ENCODE results near the gene ITM2B. TPM values are rescaled to one million over a fixed set of nuclear protein-coding genes. Genes with fewer than 3 reads are reported as not detected.
"Not testable (repeated sequence)": the region's sequence is repeated elsewhere in the genome, so short reads cannot be mapped to it uniquely, and the experiment has no call there.

The ITM2B gene
- polyA plus RNA-seq, 4 donors: 288 to 596 (median 393) TPM

DNA sequence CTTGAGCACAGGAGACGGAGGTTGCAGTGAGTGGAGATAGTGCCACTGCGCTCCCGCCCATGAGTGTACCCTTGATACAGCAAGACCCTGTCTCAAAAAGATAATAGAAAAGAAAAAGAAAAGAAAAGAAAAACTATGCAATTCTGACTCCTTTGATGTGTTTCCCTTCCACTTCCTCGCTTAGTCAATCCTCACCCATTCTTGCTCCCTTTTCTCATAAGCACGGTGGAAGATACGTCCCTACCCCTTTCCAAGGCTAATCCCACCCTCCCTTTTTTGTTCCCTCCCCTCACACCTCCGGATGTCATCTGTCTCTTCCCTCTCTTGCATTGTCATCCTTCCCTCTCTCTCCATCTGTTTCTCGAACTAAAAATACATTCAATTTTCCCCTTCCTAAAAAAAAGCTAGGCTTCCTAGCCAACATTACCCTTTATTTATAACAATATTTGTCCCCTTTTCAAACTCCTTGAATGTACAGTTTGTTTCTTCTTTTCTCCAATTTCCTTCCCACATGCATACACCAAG is 40.5 kb upstream of the ITM2B start:
- WGBS, 3 donors: 74 to 91% (median 81%) methylated on average over 8 of the region's 8 CpGs
- Histone ChIP-seq H3K36me3 (ENCODE audit: control insufficient read depth in 3 of 3, insufficient read depth in 2 of 3, low read depth in 1 of 3, low read length in 3 of 3) (no peaks in the 10 kb centered on the region), H3K4me3 (ENCODE audit: low read depth in 1 of 3, low read length in 3 of 3) (no peak overlapping the region), H3K9me3 (ENCODE audit: control insufficient read depth in 2 of 2, insufficient read depth in 1 of 2, low read depth in 1 of 2, low read length in 1 of 2) (peaks cover 0 to 3% of the 10 kb centered on the region in 2 donors), H3K27ac (ENCODE audit: low read depth in 1 of 3, low read length in 2 of 3) (no peak overlapping the region), H3K4me1 (ENCODE audit: control insufficient read depth in 3 of 3, insufficient read depth in 2 of 3, low read depth in 1 of 3, low read length in 2 of 3) (peaks cover 4 to 12% (median 7%) of the 10 kb centered on the region in 3 donors), H3K27me3 (ENCODE audit: control insufficient read depth in 3 of 3, insufficient read depth in 3 of 3, low read length in 3 of 3) (no peaks in the 10 kb centered on the region)
- FAIRE-seq: no peak
- no peak for DNase-seq

DNA sequence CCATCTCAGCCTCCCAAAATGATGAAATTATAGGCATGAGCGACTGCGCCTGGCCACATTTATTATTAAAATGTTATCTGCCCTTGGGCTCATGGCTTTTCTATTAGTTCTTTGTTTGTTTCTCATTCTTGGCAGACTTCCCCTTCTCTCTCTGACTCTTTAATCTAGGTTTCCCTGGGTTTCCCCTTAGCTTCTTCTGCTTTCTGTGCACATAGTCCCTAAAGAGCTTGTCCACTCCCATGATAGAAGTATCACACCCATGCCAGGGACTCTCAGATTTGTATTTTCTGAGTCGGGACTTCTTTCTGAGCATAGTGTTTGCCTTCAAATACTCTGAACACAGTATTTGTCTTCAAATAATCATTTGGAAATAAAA is 38.6 kb upstream of the ITM2B start:
- H3K27ac ChIP-seq (ENCODE audit: low read depth in 1 of 3, low read length in 2 of 3): no peak overlapping the region
- no peaks in the 10 kb centered on the region for H3K36me3 ChIP-seq (ENCODE audit: control insufficient read depth in 3 of 3, insufficient read depth in 2 of 3, low read depth in 1 of 3, low read length in 3 of 3)
- WGBS, 3 donors: 70 to 79% (median 71%) methylated on average over 3 of the region's 3 CpGs
- DNase-seq: no peak
- no peak for FAIRE-seq
- H3K4me3 ChIP-seq (ENCODE audit: low read depth in 1 of 3, low read length in 3 of 3): no peak overlapping the region
- peaks cover 3 to 8% (median 4%) of the 10 kb centered on the region in 3 donors for H3K4me1 ChIP-seq (ENCODE audit: control insufficient read depth in 3 of 3, insufficient read depth in 2 of 3, low read depth in 1 of 3, low read length in 2 of 3)
- H3K27me3 ChIP-seq (ENCODE audit: control insufficient read depth in 3 of 3, insufficient read depth in 3 of 3, low read length in 3 of 3): no peaks in the 10 kb centered on the region
- peaks cover 0 to 5% of the 10 kb centered on the region in 2 donors for H3K9me3 ChIP-seq (ENCODE audit: control insufficient read depth in 2 of 2, insufficient read depth in 1 of 2, low read depth in 1 of 2, low read length in 1 of 2)

DNA sequence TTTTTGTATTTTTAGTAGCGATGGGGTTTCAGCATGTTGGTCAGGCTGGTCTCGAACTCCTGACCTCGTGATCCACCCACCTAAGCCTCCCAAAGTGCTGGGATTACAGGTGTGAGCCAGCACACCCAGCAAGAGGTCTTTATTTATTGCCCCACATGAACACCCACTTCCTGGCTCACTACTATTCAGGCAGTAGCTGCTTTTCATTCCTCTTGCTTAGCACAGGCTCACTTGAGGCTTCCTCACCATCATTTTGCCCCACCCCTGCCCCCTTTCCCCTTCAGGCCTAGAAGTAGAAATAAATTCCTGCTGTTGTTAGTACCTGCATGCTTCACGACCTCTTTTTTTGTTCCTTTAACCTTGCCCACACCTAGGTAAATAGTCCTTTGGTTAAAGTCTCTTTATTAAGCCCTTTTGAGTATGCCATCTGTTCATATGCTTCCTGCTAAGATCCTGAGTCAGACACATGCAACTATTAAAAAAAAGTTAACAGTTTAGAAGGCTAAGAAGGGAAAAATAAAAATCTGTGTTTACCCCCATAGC is 33.5 kb upstream of the ITM2B start:
- DNase-seq: peak in 1 of 2 donors; percentile 62
- H3K27ac ChIP-seq (ENCODE audit: low read depth in 1 of 3, low read length in 2 of 3): peak overlapping the region in 1 of 3 donors; percentile 56
- no peaks in the 10 kb centered on the region for H3K27me3 ChIP-seq (ENCODE audit: control insufficient read depth in 3 of 3, insufficient read depth in 3 of 3, low read length in 3 of 3)
- peaks cover 0 to 12% of the 10 kb centered on the region in 2 donors for H3K9me3 ChIP-seq (ENCODE audit: control insufficient read depth in 2 of 2, insufficient read depth in 1 of 2, low read depth in 1 of 2, low read length in 1 of 2)
- FAIRE-seq: no peak
- WGBS, 3 donors: 47 to 66% (median 57%) methylated on average over 4 of the region's 4 CpGs
- H3K4me1 ChIP-seq (ENCODE audit: control insufficient read depth in 3 of 3, insufficient read depth in 2 of 3, low read depth in 1 of 3, low read length in 2 of 3): peaks cover 0 to 18% (median 0%) of the 10 kb centered on the region in 3 donors
- H3K4me3 ChIP-seq (ENCODE audit: low read depth in 1 of 3, low read length in 3 of 3): no peak overlapping the region
- H3K36me3 ChIP-seq (ENCODE audit: control insufficient read depth in 3 of 3, insufficient read depth in 2 of 3, low read depth in 1 of 3, low read length in 3 of 3): no peaks in the 10 kb centered on the region

DNA sequence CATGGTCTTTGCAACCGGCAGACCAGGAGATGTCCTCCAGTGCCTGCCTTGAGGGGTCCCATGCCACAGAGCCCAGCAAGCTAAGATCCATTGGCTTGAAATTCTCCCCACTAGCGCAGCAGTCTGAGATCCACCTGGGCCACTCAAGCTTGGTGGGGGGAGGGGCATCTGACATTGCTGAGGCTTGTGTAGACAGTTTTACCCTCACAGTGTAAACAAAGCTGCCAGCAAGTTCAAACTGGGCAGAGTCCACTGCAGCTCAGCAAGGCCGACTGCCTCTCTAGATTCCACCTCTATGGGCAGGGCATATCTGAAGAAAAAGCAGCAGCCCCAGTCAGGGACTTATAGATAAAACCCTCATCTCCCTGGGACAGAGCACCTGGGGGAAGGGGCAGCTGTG is 32.0 kb upstream of the ITM2B start:
- Histone ChIP-seq H3K36me3 (ENCODE audit: control insufficient read depth in 3 of 3, insufficient read depth in 2 of 3, low read depth in 1 of 3, low read length in 3 of 3) (no peaks in the 10 kb centered on the region), H3K4me3 (ENCODE audit: low read depth in 1 of 3, low read length in 3 of 3) (no peak overlapping the region), H3K9me3 (ENCODE audit: control insufficient read depth in 2 of 2, insufficient read depth in 1 of 2, low read depth in 1 of 2, low read length in 1 of 2) (peaks cover 0 to 12% of the 10 kb centered on the region in 2 donors), H3K27me3 (ENCODE audit: control insufficient read depth in 3 of 3, insufficient read depth in 3 of 3, low read length in 3 of 3) (no peaks in the 10 kb centered on the region), H3K4me1 (ENCODE audit: control insufficient read depth in 3 of 3, insufficient read depth in 2 of 3, low read depth in 1 of 3, low read length in 2 of 3) (peaks cover 0 to 18% (median 0%) of the 10 kb centered on the region in 3 donors), H3K27ac (ENCODE audit: low read depth in 1 of 3, low read length in 2 of 3) (peak overlapping the region in 2 of 3 donors; percentile 14 to 63)
- DNase-seq (peak; percentile 86 to 93), FAIRE-seq (no peak)
- 49 to 72% (median 62%) methylated on average over 3 of the region's 3 CpGs for WGBS, 3 donors

DNA sequence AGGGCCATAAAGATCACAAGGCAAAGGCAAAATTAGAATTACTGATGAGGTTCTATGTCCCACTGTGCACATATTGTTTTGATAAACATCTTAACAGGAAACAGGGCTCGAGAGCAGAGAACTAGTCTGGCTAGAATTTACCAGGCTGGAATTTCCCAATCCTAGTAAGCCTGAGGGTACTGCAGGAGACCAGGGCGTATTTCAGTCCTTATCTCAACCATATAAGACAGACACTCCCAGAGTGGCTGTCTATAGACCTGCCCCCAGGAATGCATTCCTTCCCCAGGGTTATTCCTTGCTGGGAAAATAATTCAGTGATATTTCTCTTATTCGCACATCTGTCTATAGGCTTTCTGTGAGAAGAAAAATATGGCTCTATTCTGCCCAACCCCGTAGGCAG is 25.8 kb upstream of the ITM2B start:
- not testable (repeated sequence) for FAIRE-seq; H3K27ac ChIP-seq (ENCODE audit: low read depth in 1 of 3, low read length in 2 of 3); H3K4me1 ChIP-seq (ENCODE audit: control insufficient read depth in 3 of 3, insufficient read depth in 2 of 3, low read depth in 1 of 3, low read length in 2 of 3); DNase-seq; H3K36me3 ChIP-seq (ENCODE audit: control insufficient read depth in 3 of 3, insufficient read depth in 2 of 3, low read depth in 1 of 3, low read length in 3 of 3); H3K27me3 ChIP-seq (ENCODE audit: control insufficient read depth in 3 of 3, insufficient read depth in 3 of 3, low read length in 3 of 3); H3K4me3 ChIP-seq (ENCODE audit: low read depth in 1 of 3, low read length in 3 of 3)
- WGBS, 3 donors: 80 to 87% (median 87%) methylated on average over 4 of the region's 4 CpGs
- H3K9me3 ChIP-seq (ENCODE audit: control insufficient read depth in 2 of 2, insufficient read depth in 1 of 2, low read depth in 1 of 2, low read length in 1 of 2): peaks cover 0 to 11% of the 10 kb centered on the region in 2 donors

DNA sequence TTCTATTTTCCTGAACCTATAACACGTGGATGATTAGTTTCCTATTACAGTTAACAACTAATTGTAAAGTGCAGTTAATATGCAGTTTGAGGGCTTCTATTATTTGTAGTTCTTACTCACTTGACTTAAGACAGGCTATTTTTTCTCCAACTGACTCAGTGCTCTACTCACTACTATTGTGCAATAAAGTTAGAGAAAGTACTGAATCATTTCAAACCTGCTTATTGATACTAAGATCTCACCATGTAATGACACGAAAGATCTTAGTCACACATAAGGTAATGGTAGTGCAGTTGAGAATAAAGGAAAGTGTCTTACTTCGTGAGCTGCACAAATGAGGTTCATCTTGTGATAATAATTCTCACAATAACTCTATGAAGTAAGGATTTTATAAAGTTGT is 22.8 kb upstream of the ITM2B start:
- DNase-seq (no peak), FAIRE-seq (no peak)
- Histone ChIP-seq H3K36me3 (ENCODE audit: control insufficient read depth in 3 of 3, insufficient read depth in 2 of 3, low read depth in 1 of 3, low read length in 3 of 3) (no peaks in the 10 kb centered on the region), H3K27ac (ENCODE audit: low read depth in 1 of 3, low read length in 2 of 3) (no peak overlapping the region), H3K9me3 (ENCODE audit: control insufficient read depth in 2 of 2, insufficient read depth in 1 of 2, low read depth in 1 of 2, low read length in 1 of 2) (peaks cover 0 to 17% of the 10 kb centered on the region in 2 donors), H3K4me3 (ENCODE audit: low read depth in 1 of 3, low read length in 3 of 3) (no peak overlapping the region), H3K4me1 (ENCODE audit: control insufficient read depth in 3 of 3, insufficient read depth in 2 of 3, low read depth in 1 of 3, low read length in 2 of 3) (peaks cover 0 to 7% (median 0%) of the 10 kb centered on the region in 3 donors), H3K27me3 (ENCODE audit: control insufficient read depth in 3 of 3, insufficient read depth in 3 of 3, low read length in 3 of 3) (no peaks in the 10 kb centered on the region)
- 64 to 78% (median 66%) methylated on average over 3 of the region's 3 CpGs for WGBS, 3 donors

DNA sequence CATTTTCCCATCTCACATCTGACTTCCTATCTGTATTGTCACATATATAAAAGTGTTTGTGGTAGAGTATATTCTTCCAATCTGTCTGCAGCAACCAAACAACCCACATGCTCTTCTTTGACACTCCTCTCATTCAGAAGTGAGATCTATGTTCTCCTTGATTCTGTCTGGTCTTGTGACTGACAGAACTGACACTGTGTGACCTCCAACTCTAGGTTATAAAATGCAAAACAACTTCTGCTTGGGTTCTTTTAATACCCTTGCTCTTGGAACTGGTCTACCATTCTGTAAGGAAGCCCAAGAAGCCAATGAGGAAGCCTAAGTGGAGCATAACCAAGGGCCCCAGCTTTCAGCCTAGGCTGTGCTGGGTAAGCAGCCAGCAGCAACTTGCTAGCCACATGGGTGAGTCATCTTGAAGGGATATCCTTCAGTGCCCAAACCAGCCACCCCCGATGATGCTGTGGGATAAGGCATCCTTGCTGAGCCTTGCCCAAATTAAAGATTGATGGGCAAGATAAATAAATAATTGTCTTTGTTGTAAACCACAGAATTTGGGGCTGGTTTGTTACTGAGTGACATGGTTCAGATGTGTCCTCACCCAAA is 18.4 kb upstream of the ITM2B start:
- DNase-seq (no peak), FAIRE-seq (no peak)
- 63 to 88% (median 84%) methylated on average over 1 of the region's 1 CpG for WGBS, 3 donors
- Histone ChIP-seq H3K4me1 (ENCODE audit: control insufficient read depth in 3 of 3, insufficient read depth in 2 of 3, low read depth in 1 of 3, low read length in 2 of 3) (peaks cover 0 to 25% (median 0%) of the 10 kb centered on the region in 3 donors), H3K27me3 (ENCODE audit: control insufficient read depth in 3 of 3, insufficient read depth in 3 of 3, low read length in 3 of 3) (no peaks in the 10 kb centered on the region), H3K36me3 (ENCODE audit: control insufficient read depth in 3 of 3, insufficient read depth in 2 of 3, low read depth in 1 of 3, low read length in 3 of 3) (no peaks in the 10 kb centered on the region), H3K4me3 (ENCODE audit: low read depth in 1 of 3, low read length in 3 of 3) (no peak overlapping the region), H3K27ac (ENCODE audit: low read depth in 1 of 3, low read length in 2 of 3) (no peak overlapping the region), H3K9me3 (ENCODE audit: control insufficient read depth in 2 of 2, insufficient read depth in 1 of 2, low read depth in 1 of 2, low read length in 1 of 2) (peaks cover 0 to 15% of the 10 kb centered on the region in 2 donors)

DNA sequence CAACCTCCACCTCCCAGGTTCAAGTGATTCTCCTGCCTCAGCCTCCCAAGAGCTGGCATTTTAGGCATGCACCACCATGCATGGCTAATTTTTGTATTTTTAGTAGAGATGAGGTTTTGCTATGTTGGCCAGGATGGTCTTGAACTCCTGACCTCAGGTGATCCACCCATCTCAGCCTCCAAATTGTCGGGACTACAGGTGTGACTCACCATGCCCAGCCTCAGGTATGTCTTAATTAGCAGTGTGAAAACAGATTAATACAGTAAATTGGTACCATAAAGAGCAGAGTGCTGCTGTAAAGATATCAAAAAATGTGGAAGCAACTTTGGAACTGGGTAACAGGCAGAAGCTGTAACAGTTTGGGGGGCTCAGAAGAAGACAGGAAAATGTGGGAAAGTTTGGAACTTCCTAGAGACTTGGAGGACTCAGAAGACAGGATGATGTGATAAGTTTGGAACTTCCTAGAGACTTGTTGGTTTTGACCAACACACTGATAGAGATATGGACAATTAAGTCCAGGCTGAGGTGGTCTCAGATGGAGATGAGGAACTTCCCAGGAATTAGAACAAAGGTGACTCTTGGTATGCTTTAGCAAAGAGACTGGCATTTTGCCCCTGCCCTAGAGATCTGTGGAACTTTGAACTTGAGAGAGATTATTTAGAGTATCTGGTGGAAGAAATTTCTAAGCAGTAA is 17.3 kb upstream of the ITM2B start:
- 7 to 62% (median 52%) methylated on average over 1 of the region's 1 CpG for WGBS, 3 donors
- H3K4me3 ChIP-seq (ENCODE audit: low read depth in 1 of 3, low read length in 3 of 3); H3K27me3 ChIP-seq (ENCODE audit: control insufficient read depth in 3 of 3, insufficient read depth in 3 of 3, low read length in 3 of 3); FAIRE-seq; H3K36me3 ChIP-seq (ENCODE audit: control insufficient read depth in 3 of 3, insufficient read depth in 2 of 3, low read depth in 1 of 3, low read length in 3 of 3): not testable (repeated sequence)
- H3K4me1 ChIP-seq (ENCODE audit: control insufficient read depth in 3 of 3, insufficient read depth in 2 of 3, low read depth in 1 of 3, low read length in 2 of 3): peaks cover 0 to 27% (median 0%) of the 10 kb centered on the region in 3 donors
- H3K27ac ChIP-seq (ENCODE audit: low read depth in 1 of 3, low read length in 2 of 3): peak overlapping the region in 2 of 3 donors; percentile 51 to 70
- peak; percentile 37 to 72 for DNase-seq
- peaks cover 0 to 15% of the 10 kb centered on the region in 2 donors for H3K9me3 ChIP-seq (ENCODE audit: control insufficient read depth in 2 of 2, insufficient read depth in 1 of 2, low read depth in 1 of 2, low read length in 1 of 2)

Data from small intestine (tissue), 7 donors.